Thoracic aorta (tissue), 2 donors: ENCODE measurements around the gene PEX14. TPM values are rescaled to one million over a fixed set of nuclear protein-coding genes. Genes with fewer than 3 reads are reported as not detected.
"Not testable (repeated sequence)": the region's sequence is repeated elsewhere in the genome, so short reads cannot be mapped to it uniquely, and the experiment has no call there.

Source experiments
- ATAC-seq: fragments of 150-250 bp; one replicate; pipeline ENCODE4 v1.8.0; 2017; ENCODE audit warnings: low read depth; ENCODE audit not compliant: insufficient number of reproducible peaks, low FRiP score
- DNase-seq: peaks from one replicate; pipeline ENCODE4 v3.0.0-alpha.2; 2020; ENCODE audit warnings: low spot score
- H3K27ac ChIP-seq, 2 donors: fragments of 200-600 bp; sonication (generic); 1 replicate in 1 of 2; 2 replicates in 1 of 2; pipeline ENCODE4 v1.5.1; 2016; ENCODE audit warnings: mild to moderate bottlenecking in 2 of 2, moderate library complexity in 2 of 2
- H3K27me3 ChIP-seq: fragments of 200-600 bp; sonication (generic); replicated peaks from 2 replicates; pipeline ENCODE4 v1.6.0; 2016; ENCODE audit warnings: mild to moderate bottlenecking; ENCODE audit not compliant: insufficient read depth
- H3K36me3 ChIP-seq: fragments of 200-600 bp; sonication (generic); one replicate; pipeline ENCODE4 v1.5.1; 2016
- H3K4me1 ChIP-seq, 2 donors: fragments of 200-600 bp; sonication (generic); 1 replicate in 1 of 2; 2 replicates in 1 of 2; pipeline versions ENCODE4 v1.5.1 to v1.6.0; 2016; ENCODE audit warnings: low read depth in 2 of 2, mild to moderate bottlenecking in 1 of 2; ENCODE audit not compliant: control insufficient read depth in 1 of 2
- H3K4me3 ChIP-seq: fragments of 200-600 bp; sonication (generic); 2 replicates; pipeline ENCODE4 v1.5.1; 2016; ENCODE audit warnings: mild to moderate bottlenecking
- H3K9me3 ChIP-seq: fragments of 200-600 bp; sonication (generic); 2 replicates; pipeline ENCODE4 v1.5.1; 2016
- CTCF ChIP-seq: fragments of 200-600 bp; sonication (generic); IDR thresholded peaks from one replicate; pipeline ENCODE4 v1.5.1; 2019; ENCODE audit warnings: antibody characterized with exemption
- total RNA-seq, 2 donors: library from RNA; depleted of rRNA; stranded (reverse); fragments of >200 nt; gene quantifications; one replicate each; pipeline versions ENCODE4 v1.1.0 to v1.2.3, GENCODE V29; 2016

The PEX14 gene
- total RNA-seq, 2 donors from 2014 or later, result 11.5 to 22.6 TPM

- DNase-seq (no peak), ATAC-seq (no peak)
- Histone ChIP-seq H3K9me3 (no peaks in the 10 kb centered on the region), H3K27me3 (no peaks in the 10 kb centered on the region), H3K4me3 (peak overlapping the region; percentile 87), H3K4me1 (peaks cover 16 to 28% of the 10 kb centered on the region in 2 donors), H3K36me3 (peaks cover 9% of the 10 kb centered on the region), H3K27ac (no peak overlapping the region)
- no peak for TF ChIP-seq CTCF
These were observed 1.5 kb upstream of the PEX14 start for GRCh38 chr1:10473145-10473765.

GRCh38 chr1:10474309-10474612 is 489 bp upstream of the PEX14 start:
- not testable (repeated sequence) for DNase-seq, H3K36me3 ChIP-seq, H3K27me3 ChIP-seq, ATAC-seq, H3K9me3 ChIP-seq
- H3K4me3 ChIP-seq, result peak overlapping the region; percentile 94
- H3K27ac ChIP-seq, result peak overlapping the region in 1 of 2 donors; percentile 30
- peaks cover 16 to 28% of the 10 kb centered on the region in 2 donors for H3K4me1 ChIP-seq

DNA sequence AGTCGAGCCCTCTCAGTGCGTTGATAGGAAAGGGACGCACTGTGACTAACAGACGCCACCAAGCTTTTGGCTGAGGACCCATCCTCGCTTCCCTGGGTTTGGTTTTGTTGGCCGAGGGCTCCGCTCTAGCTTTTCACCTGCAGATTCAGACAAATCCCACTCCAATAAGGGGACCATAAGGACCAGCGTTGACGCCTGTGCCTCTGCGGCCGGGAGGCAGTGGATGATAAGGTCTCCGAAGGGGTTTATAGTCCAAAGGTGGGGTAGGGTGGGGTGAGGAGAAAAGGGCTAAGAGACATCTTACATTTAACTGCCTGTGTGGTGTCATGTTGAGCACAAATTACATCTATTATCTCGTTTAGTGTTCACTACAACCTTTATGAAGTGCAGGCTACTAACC is 760 bp downstream of the PEX14 start:
- DNase-seq (no peak), ATAC-seq (no peak)
- Histone ChIP-seq H3K27me3 (no peaks in the 10 kb centered on the region), H3K36me3 (no peaks in the 10 kb centered on the region), H3K4me1 (peaks cover 16 to 28% of the 10 kb centered on the region in 2 donors), H3K9me3 (no peaks in the 10 kb centered on the region), H3K27ac (peak overlapping the region in 1 of 2 donors; percentile 30), H3K4me3 (peak overlapping the region; percentile 94)
- TF ChIP-seq CTCF, result no peak

GRCh38 chr1:10479296-10479695 is 4.5 kb downstream of the PEX14 start:
- peaks cover 9 to 17% of the 10 kb centered on the region in 2 donors for H3K4me1 ChIP-seq
- no peak overlapping the region for H3K4me3 ChIP-seq
- DNase-seq (no peak), ATAC-seq (no peak)
- H3K36me3 ChIP-seq, result no peaks in the 10 kb centered on the region
- H3K27me3 ChIP-seq, result no peaks in the 10 kb centered on the region
- no peak overlapping the region for H3K27ac ChIP-seq
- no peak for TF ChIP-seq CTCF
- H3K9me3 ChIP-seq, result no peaks in the 10 kb centered on the region

- no peak for TF ChIP-seq CTCF
- no peak for ATAC-seq
- no peaks in the 10 kb centered on the region for H3K36me3 ChIP-seq
- H3K9me3 ChIP-seq, result no peaks in the 10 kb centered on the region
- H3K27me3 ChIP-seq, result no peaks in the 10 kb centered on the region
- no peak overlapping the region for H3K27ac ChIP-seq
- H3K4me3 ChIP-seq, result no peak overlapping the region
- peaks cover 5 to 10% of the 10 kb centered on the region in 2 donors for H3K4me1 ChIP-seq
- DNase-seq, result no peak
These were observed 5.9 kb downstream of the PEX14 start for GRCh38 chr1:10480614-10481013.

DNA sequence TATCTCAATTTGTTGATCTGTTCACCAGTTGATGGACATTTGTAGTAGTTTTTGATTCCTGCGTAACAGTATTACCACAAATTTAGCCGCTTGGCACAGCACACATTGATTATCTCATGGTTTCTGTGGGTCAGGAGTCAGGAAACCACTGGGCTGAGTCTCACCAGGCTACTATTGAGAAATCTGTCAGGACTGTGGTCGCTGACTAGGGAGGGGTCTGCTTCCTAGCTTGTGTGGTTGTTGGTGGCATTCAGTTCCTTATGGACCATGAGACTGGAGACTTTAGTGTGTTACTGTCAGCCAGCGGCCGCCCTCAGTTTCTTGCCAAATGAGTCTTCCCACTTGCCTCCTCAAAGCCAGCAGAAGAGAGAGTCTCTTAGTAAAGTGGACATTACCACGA is 9.8 kb downstream of the PEX14 start:
- ATAC-seq (no peak), DNase-seq (no peak)
- Histone ChIP-seq H3K4me1 (no peaks in the 10 kb centered on the region), H3K4me3 (no peak overlapping the region), H3K36me3 (no peaks in the 10 kb centered on the region), H3K27me3 (no peaks in the 10 kb centered on the region), H3K9me3 (no peaks in the 10 kb centered on the region), H3K27ac (no peak overlapping the region)
- no peak for TF ChIP-seq CTCF
